ENCODE data around the gene PRR16. TPM values are rescaled to one million over a fixed set of nuclear protein-coding genes. Genes with fewer than 3 reads are reported as not detected.

The PRR16 gene
- total and polyA plus RNA-seq, 2 experiments from 2014 or later = 15.3 to 16.1 TPM

DNA sequence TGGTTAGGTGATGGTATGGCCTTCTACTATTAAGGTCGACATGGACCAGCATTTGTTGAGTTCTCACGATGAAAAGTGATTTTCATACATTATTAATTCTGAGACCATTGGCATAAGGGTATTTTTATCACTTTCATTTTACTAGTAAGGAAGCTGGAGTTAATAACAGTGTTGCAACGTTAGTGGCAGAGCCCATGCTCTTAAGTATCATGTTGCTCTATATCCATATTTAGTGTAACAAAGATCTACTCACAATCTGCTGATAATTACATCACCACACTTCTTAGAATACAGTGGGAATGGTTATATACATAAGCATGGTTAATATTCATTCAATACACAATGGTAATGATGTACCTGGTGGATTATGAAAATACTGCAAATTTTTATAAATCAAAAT is 81.9 kb downstream of the PRR16 start:
- H3K4me1 ChIP-seq (ENCODE audit: insufficient read depth) = no peaks in the 10 kb centered on the region
- no peak overlapping the region for H3K4me3 ChIP-seq
- H3K36me3 ChIP-seq (replicated peaks; ENCODE audit: insufficient read depth, low read depth) = no peaks in the 10 kb centered on the region
- peaks cover 4% of the 10 kb centered on the region for H4K20me1 ChIP-seq (ENCODE audit: insufficient read depth, poor library complexity, severe bottlenecking)
- DNase-seq (ENCODE audit: low spot score) = no peak
- no peaks in the 10 kb centered on the region for H3K27me3 ChIP-seq
- no peak overlapping the region for H2AFZ ChIP-seq
- TF ChIP-seq EZH2 (IDR thresholded peaks at IDR 0.05; ENCODE audit: borderline replicate concordance) = no peak
- TF ChIP-seq EZH2phosphoT487 (IDR thresholded peaks at IDR 0.05; ENCODE audit: low read depth, severe bottlenecking, unreplicated experiment) = no peak
- TF ChIP-seq, protein P1, sequence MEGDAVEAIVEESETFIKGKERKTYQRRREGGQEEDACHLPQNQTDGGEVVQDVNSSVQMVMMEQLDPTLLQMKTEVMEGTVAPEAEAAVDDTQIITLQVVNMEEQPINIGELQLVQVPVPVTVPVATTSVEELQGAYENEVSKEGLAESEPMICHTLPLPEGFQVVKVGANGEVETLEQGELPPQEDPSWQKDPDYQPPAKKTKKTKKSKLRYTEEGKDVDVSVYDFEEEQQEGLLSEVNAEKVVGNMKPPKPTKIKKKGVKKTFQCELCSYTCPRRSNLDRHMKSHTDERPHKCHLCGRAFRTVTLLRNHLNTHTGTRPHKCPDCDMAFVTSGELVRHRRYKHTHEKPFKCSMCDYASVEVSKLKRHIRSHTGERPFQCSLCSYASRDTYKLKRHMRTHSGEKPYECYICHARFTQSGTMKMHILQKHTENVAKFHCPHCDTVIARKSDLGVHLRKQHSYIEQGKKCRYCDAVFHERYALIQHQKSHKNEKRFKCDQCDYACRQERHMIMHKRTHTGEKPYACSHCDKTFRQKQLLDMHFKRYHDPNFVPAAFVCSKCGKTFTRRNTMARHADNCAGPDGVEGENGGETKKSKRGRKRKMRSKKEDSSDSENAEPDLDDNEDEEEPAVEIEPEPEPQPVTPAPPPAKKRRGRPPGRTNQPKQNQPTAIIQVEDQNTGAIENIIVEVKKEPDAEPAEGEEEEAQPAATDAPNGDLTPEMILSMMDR (IDR thresholded peaks at IDR 0.05; ENCODE audit: poor library complexity) = no peak
- H3K4me2 ChIP-seq = no peak overlapping the region
- 78% methylated on average over 3 of the region's 3 CpGs for WGBS (ENCODE audit: low lambda C conversion rate, missing lambda C conversion rate)
- no peak overlapping the region for H3K27ac ChIP-seq
- H3K9me2 ChIP-seq (replicated peaks; ENCODE audit: insufficient read depth) = no peaks in the 10 kb centered on the region
- H3K9me3 ChIP-seq (ENCODE audit: low read depth) = no peaks in the 10 kb centered on the region
- H3K79me2 ChIP-seq = peaks cover 5% of the 10 kb centered on the region

DNA sequence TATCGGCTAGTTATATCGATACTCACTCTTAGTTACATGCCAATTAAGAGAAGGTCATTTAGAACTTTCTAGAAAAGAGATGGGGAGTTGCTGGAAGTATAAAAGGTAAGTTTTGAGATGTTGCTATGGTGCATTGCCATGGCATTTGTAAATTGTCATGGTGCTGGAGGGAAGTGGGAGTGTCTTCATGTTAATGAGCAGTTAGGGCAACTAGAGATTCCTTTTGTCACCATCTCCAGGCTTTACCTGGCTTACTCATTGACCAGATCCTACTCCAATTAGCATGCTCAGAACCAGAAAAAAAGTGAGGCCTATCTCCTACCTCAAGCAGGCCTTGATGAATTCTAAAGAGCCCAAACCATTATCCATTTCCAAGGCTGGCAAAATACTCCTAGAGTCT is 82.8 kb downstream of the PRR16 start:
- no peaks in the 10 kb centered on the region for H3K36me3 ChIP-seq (replicated peaks; ENCODE audit: insufficient read depth, low read depth)
- no peaks in the 10 kb centered on the region for H3K4me1 ChIP-seq (ENCODE audit: insufficient read depth)
- DNase-seq (ENCODE audit: low spot score) = no peak
- H3K27me3 ChIP-seq = no peaks in the 10 kb centered on the region
- WGBS (ENCODE audit: low lambda C conversion rate, missing lambda C conversion rate) = 100% methylated on average over 2 of the region's 2 CpGs
- no peak overlapping the region for H3K4me2 ChIP-seq
- H3K27ac ChIP-seq = no peak overlapping the region
- H4K20me1 ChIP-seq (ENCODE audit: insufficient read depth, poor library complexity, severe bottlenecking) = peaks cover 4% of the 10 kb centered on the region
- H3K9me3 ChIP-seq (ENCODE audit: low read depth) = no peaks in the 10 kb centered on the region
- H3K79me2 ChIP-seq = peaks cover 5% of the 10 kb centered on the region
- H3K9me2 ChIP-seq (replicated peaks; ENCODE audit: insufficient read depth) = no peaks in the 10 kb centered on the region
- TF ChIP-seq EZH2phosphoT487 (IDR thresholded peaks at IDR 0.05; ENCODE audit: low read depth, severe bottlenecking, unreplicated experiment) = no peak
- TF ChIP-seq, protein P1 (IDR thresholded peaks at IDR 0.05; ENCODE audit: poor library complexity) = no peak
- TF ChIP-seq EZH2 (IDR thresholded peaks at IDR 0.05; ENCODE audit: borderline replicate concordance) = no peak
- no peak overlapping the region for H2AFZ ChIP-seq
- H3K4me3 ChIP-seq = no peak overlapping the region

DNA sequence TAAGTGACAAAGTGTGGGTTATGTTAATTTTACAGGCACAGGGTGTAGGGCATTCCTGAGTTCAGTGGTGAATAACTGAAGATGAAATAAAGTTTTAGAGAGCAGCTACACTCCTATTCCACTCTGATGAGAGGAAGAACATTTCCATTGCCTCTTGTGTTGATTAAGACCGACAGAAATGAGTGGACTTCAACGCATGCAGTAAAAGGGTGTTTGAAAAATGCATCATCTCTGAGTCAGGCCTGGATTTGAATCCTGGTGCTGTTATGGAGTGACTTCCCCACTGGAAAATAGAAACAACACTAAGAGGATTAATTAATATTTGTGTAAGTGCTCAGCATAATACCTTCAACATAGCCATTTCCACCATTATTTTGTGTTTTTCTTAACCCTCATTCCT is 86.3 kb downstream of the PRR16 start:
- H2AFZ ChIP-seq = no peak overlapping the region
- H3K4me3 ChIP-seq = no peak overlapping the region
- TF ChIP-seq EZH2 (IDR thresholded peaks at IDR 0.05; ENCODE audit: borderline replicate concordance) (no peak), EZH2phosphoT487 (IDR thresholded peaks at IDR 0.05; ENCODE audit: low read depth, severe bottlenecking, unreplicated experiment) (no peak)
- TF ChIP-seq, protein P1 (IDR thresholded peaks at IDR 0.05; ENCODE audit: poor library complexity) = no peak
- peaks cover 5% of the 10 kb centered on the region for H3K79me2 ChIP-seq
- no peaks in the 10 kb centered on the region for H3K27me3 ChIP-seq
- H3K9me3 ChIP-seq (ENCODE audit: low read depth) = no peaks in the 10 kb centered on the region
- no peak overlapping the region for H3K27ac ChIP-seq
- H3K36me3 ChIP-seq (replicated peaks; ENCODE audit: insufficient read depth, low read depth) = no peaks in the 10 kb centered on the region
- H3K4me1 ChIP-seq (ENCODE audit: insufficient read depth) = no peaks in the 10 kb centered on the region
- no peak overlapping the region for H3K4me2 ChIP-seq
- H3K9me2 ChIP-seq (replicated peaks; ENCODE audit: insufficient read depth) = no peaks in the 10 kb centered on the region
- DNase-seq (ENCODE audit: low spot score) = no peak
- WGBS (ENCODE audit: low lambda C conversion rate, missing lambda C conversion rate) = 90% methylated on average over 2 of the region's 2 CpGs
- no peaks in the 10 kb centered on the region for H4K20me1 ChIP-seq (ENCODE audit: insufficient read depth, poor library complexity, severe bottlenecking)

DNA sequence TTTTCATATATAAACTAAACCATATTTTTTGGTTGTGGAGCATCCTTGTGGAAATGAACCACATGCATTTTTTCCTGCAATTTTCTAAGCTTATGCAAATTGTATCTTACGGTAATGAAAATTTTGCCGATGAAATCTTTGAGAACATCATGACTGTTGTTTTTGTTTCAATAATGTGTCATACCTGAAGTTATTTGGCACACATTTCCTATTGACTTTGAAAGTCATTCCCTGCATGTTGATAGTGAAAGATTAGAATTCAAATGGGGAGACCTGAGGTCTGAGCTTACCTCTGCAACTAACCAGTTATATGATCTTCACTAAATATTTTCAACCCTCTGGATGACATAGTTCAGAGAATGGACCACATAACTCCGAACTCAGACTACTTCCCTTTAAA is 88.5 kb downstream of the PRR16 start:
- 94% methylated on average over 3 of the region's 3 CpGs for WGBS (ENCODE audit: low lambda C conversion rate, missing lambda C conversion rate)
- H3K36me3 ChIP-seq (replicated peaks; ENCODE audit: insufficient read depth, low read depth) = no peaks in the 10 kb centered on the region
- H4K20me1 ChIP-seq (ENCODE audit: insufficient read depth, poor library complexity, severe bottlenecking) = no peaks in the 10 kb centered on the region
- no peaks in the 10 kb centered on the region for H3K9me3 ChIP-seq (ENCODE audit: low read depth)
- no peaks in the 10 kb centered on the region for H3K4me1 ChIP-seq (ENCODE audit: insufficient read depth)
- TF ChIP-seq EZH2phosphoT487 (IDR thresholded peaks at IDR 0.05; ENCODE audit: low read depth, severe bottlenecking, unreplicated experiment) (no peak), EZH2 (IDR thresholded peaks at IDR 0.05; ENCODE audit: borderline replicate concordance) (no peak)
- TF ChIP-seq, protein P1 (IDR thresholded peaks at IDR 0.05; ENCODE audit: poor library complexity) = no peak
- no peak overlapping the region for H3K4me3 ChIP-seq
- DNase-seq (ENCODE audit: low spot score) = no peak
- H3K4me2 ChIP-seq = no peak overlapping the region
- H3K9me2 ChIP-seq (replicated peaks; ENCODE audit: insufficient read depth) = no peaks in the 10 kb centered on the region
- H3K79me2 ChIP-seq = peaks cover 5% of the 10 kb centered on the region
- H3K27ac ChIP-seq = no peak overlapping the region
- H2AFZ ChIP-seq = no peak overlapping the region
- H3K27me3 ChIP-seq = no peaks in the 10 kb centered on the region
